Measurements from ENCODE around the gene ARF3. TPM values are rescaled to one million over a fixed set of nuclear protein-coding genes. Genes with fewer than 3 reads are reported as not detected.
A peak's percentile ranks its signal among the peaks of the same experiment; 100 is the strongest.

ARF3 gene
- total RNA-seq, 2 experiments from 2014 or later: 58.3 to 67.6 TPM

- Mint-ChIP-seq H3K4me1 (ENCODE audit: low read depth) (peaks cover 57% of the 10 kb centered on the region), H3K36me3 (ENCODE audit: low read depth) (no peaks in the 10 kb centered on the region), H3K27me3 (peaks cover 54% of the 10 kb centered on the region), H3K27ac (no peak overlapping the region), H3K9me3 (no peaks in the 10 kb centered on the region), H3K4me3 (no peak overlapping the region)
- intact Hi-C loops (cut with micrococcal nuclease): no loop called here
- ChIA-PET CTCF (interaction anchor here (0.7 to 51.8 kb wide), 10 partner anchors 9 to 121 kb away, joined by 3 to 896 read pairs (median 3); partner anchors contain the start of genes DDN and FKBP11), POLR2A (no interaction called here)
- peak; percentile 84 for TF ChIP-seq CTCF (IDR thresholded peaks at IDR 0.05)
- ATAC-seq (peak; percentile 15), DNase-seq (peak; percentile 69)
These were observed 16.8 kb upstream of the ARF3 start for GRCh38 chr12:48973941-48974673.

- H3K9me3 Mint-ChIP-seq: no peaks in the 10 kb centered on the region
- ATAC-seq (no peak), DNase-seq (no peak)
- POLR2A ChIA-PET: interaction anchor here (0.6 kb wide), 1 partner anchor 97 kb away, joined by 3 read pairs; no protein-coding TSS in a partner anchor
- peaks cover 56% of the 10 kb centered on the region for H3K4me1 Mint-ChIP-seq (ENCODE audit: low read depth)
- no peak for TF ChIP-seq CTCF (IDR thresholded peaks at IDR 0.05)
- H3K27me3 Mint-ChIP-seq: peaks cover 49% of the 10 kb centered on the region
- H3K36me3 Mint-ChIP-seq (ENCODE audit: low read depth): no peaks in the 10 kb centered on the region
- H3K27ac Mint-ChIP-seq: no peak overlapping the region
- intact Hi-C loops (cut with micrococcal nuclease): no loop called here
- CTCF ChIA-PET: interaction anchor here (0.7 to 51.8 kb wide), 9 partner anchors 8 to 120 kb away, joined by 3 to 896 read pairs (median 3); partner anchors contain the start of gene DDN
- no peak overlapping the region for H3K4me3 Mint-ChIP-seq
These were observed 16.2 kb upstream of the ARF3 start for GRCh38 chr12:48973531-48973930.

DNA sequence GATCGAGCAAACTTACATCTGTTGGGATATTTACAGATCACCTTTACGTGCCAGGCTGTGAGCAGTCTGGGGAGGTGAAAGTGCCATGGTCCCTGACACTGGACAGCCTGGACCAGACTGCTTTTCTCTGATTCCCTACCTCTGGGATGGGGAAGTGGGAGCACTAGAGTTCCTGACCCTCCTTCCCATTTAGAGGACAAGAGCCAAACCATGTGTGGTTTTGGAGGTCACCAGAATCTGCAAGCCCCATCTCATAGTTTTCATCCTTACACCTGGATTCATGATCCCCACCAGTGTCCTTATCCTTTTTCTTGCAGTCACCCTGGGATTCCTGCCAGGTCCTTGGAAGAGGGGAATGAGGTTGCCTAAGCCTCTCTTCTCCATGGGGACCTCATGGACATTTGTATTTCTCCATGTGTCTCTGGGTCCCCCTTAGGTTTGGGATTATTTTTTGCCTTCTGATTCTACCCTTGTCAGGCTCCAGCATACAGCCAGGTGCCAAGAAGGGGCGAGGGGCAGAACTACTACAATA is 15.7 kb upstream of the ARF3 start:
- POLR2A ChIA-PET: interaction anchor here (0.6 to 1.2 kb wide), 3 partner anchors 16 to 97 kb away, joined by 3 to 7 read pairs (median 3); partner anchors contain the start of genes ARF3 and FKBP11
- no peaks in the 10 kb centered on the region for H3K36me3 Mint-ChIP-seq (ENCODE audit: low read depth)
- DNase-seq (no peak), ATAC-seq (no peak)
- peaks cover 56% of the 10 kb centered on the region for H3K4me1 Mint-ChIP-seq (ENCODE audit: low read depth)
- H3K4me3 Mint-ChIP-seq: no peak overlapping the region
- no peak for TF ChIP-seq CTCF (IDR thresholded peaks at IDR 0.05)
- H3K27ac Mint-ChIP-seq: no peak overlapping the region
- H3K9me3 Mint-ChIP-seq: no peaks in the 10 kb centered on the region
- intact Hi-C loops (cut with micrococcal nuclease): no loop called here
- CTCF ChIA-PET: interaction anchor here (0.6 to 51.8 kb wide), 10 partner anchors 8 to 117 kb away, joined by 3 to 896 read pairs (median 4); partner anchors contain the start of genes ARF3 and DDN
- peaks cover 49% of the 10 kb centered on the region for H3K27me3 Mint-ChIP-seq

DNA sequence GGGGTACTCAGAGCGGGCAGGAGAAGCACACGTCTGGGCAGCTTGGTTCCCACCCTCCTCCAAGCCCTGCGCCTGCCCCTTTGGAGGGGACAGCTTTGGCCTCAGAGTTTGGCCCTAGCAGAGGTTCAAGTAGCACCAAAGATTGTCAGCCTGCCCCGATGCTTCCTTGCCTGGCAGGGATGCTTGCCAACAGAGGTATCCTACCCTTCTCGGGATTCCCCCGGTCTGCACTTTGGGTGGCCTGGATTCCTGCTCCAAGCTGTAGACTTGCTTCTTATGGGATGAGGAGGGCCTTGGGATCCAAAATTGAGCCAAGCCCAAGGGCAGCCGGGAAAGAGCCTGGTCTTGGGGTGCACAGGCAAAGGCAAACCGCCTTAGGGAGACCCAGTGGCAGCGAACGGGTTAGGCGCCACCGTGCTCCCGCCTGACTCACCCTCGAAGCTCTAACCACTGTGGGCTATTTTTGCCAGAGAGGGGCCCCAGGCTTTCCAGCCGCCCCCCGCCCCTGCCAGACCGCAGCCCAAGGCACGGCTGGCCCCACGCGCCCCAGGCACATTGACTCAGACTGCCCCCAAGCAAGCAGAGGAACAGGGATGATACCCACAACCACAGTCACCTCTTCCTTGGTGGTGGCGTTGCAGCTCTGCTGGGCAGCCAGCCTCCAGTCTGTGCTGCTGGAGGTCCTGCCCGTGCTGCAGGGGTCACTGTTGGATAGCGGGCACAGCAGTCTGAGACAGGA is 15.1 kb upstream of the ARF3 start:
- Mint-ChIP-seq H3K4me1 (ENCODE audit: low read depth) (peaks cover 51% of the 10 kb centered on the region), H3K27me3 (peaks cover 46% of the 10 kb centered on the region), H3K9me3 (no peaks in the 10 kb centered on the region), H3K27ac (no peak overlapping the region), H3K4me3 (no peak overlapping the region), H3K36me3 (ENCODE audit: low read depth) (no peaks in the 10 kb centered on the region)
- ChIA-PET CTCF (interaction anchor here (0.6 to 51.8 kb wide), 8 partner anchors 10 to 119 kb away, joined by 3 to 896 read pairs (median 4); partner anchors contain the start of genes ARF3 and DDN), POLR2A (interaction anchor here (0.8 to 1.6 kb wide), 5 partner anchors 15 to 47 kb away, joined by 3 to 7 read pairs (median 3); partner anchors contain the start of genes ARF3 and FKBP11)
- no peak for TF ChIP-seq CTCF (IDR thresholded peaks at IDR 0.05)
- intact Hi-C loops (cut with micrococcal nuclease): no loop called here
- DNase-seq: peak; percentile 75
- peak; percentile 38 for ATAC-seq

Data from activated CD8-positive, alpha-beta T cell treated with anti-CD3 and anti-CD28 coated beads for 36 hours (primary cell).